GM19099 (cell line): ENCODE results near the gene BICDL1.

ENCODE experiments used
- POLR2A ChIP-seq: IDR thresholded peaks from 3 replicates; pipeline ENCODE4 v1.6.1; 2011; ENCODE audit warnings: low read depth; ENCODE audit not compliant: insufficient read length; ENCODE audit errors: extremely low read depth

Gene BICDL1

DNA sequence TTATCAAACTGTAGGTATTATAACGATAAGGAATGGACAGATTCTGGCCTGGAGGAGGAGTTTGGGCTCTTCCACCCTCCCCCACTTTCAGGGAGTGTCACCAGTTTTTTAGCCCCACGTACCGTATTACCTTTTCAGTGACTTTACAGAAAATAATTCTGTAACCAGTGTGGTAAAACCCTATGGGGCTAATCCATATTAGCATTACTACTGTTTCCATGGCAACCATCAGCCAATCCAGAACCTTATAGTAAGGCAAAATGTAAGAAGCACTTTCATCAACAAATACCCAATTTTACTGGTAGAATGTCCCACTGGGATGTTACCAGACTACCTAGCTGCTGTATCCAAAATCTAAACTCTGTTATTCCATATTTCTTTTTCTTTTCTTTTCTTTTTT is 50.7 kb downstream of the BICDL1 start:
- TF ChIP-seq POLR2A, result no peak

- no peak for TF ChIP-seq POLR2A
Measured at GRCh38 chr12:120041386-120042231, 52.6 kb downstream of the BICDL1 start.

DNA sequence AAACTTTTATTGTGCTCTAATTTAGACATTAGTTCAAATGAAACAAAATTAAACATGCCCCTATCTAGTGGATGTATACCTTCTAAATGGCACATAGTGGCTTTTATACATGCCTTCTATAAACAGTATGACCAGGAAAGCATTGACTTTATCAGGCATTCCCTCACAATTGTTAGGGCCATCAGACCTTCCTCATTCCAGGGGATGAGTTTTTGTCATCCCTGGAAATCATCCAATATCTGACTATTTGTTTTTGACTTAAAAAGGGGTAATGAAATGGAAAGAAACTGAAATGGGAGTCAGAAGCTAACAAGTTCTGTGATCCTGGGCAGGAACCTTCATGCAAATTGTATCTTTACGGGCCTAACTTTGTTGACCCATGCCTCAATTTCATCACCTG is 58.0 kb downstream of the BICDL1 start:
- no peak for TF ChIP-seq POLR2A

GRCh38 chr12:120048263-120048662 is 59.2 kb downstream of the BICDL1 start:
- no peak for TF ChIP-seq POLR2A

DNA sequence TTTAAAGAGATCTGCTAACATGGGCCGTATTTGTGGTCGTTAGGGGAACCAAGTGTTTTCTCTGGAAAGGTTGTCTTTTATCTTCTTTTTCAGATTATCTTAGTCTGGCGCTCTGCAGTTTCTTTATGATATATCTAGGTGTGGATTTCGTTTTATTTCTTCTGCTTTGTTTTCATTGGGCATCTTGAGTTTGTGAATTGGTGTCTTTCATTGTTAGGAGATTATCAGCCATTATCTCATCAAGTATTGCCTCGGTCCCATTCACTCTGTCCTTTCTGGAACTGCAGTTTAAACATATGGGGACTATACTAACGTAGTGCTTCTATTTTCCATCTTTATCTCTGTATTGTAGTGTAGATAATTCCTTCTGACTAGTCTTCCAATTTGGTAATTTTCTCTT is 60.4 kb downstream of the BICDL1 start:
- TF ChIP-seq POLR2A, result no peak

GRCh38 chr12:120051535-120051934 is 62.5 kb downstream of the BICDL1 start:
- no peak for TF ChIP-seq POLR2A

DNA sequence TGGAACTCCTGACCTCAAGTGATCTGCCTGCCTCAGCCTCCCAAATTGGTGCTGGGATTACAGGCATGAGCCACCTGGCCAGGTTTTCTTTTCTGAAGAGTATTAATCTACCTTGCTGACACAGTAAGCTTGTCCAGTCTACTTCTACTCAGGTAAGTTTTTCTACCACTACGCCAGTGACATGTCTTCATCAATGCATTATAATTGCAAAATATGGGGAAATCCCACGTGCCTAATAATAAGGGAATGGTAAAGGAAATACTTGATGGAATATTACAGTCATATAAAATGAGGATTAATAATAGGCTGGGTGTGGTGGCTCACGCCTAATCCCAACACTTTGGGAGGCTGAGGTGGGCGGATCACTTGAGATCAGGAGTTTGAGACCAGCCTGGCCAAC is 65.3 kb downstream of the BICDL1 start:
- TF ChIP-seq POLR2A, result no peak

GRCh38 chr12:120055231-120056000 is 66.4 kb downstream of the BICDL1 start:
- TF ChIP-seq POLR2A, result no peak

- no peak for TF ChIP-seq POLR2A
Measured at GRCh38 chr12:120056739-120057138, 67.7 kb downstream of the BICDL1 start.

- no peak for TF ChIP-seq POLR2A
Measured at GRCh38 chr12:120060196-120060595, 71.2 kb downstream of the BICDL1 start.

- no peak for TF ChIP-seq POLR2A
Measured at GRCh38 chr12:120060717-120061116, 71.7 kb downstream of the BICDL1 start.

GRCh38 chr12:120061575-120062214 is 72.7 kb downstream of the BICDL1 start:
- TF ChIP-seq POLR2A, result no peak

DNA sequence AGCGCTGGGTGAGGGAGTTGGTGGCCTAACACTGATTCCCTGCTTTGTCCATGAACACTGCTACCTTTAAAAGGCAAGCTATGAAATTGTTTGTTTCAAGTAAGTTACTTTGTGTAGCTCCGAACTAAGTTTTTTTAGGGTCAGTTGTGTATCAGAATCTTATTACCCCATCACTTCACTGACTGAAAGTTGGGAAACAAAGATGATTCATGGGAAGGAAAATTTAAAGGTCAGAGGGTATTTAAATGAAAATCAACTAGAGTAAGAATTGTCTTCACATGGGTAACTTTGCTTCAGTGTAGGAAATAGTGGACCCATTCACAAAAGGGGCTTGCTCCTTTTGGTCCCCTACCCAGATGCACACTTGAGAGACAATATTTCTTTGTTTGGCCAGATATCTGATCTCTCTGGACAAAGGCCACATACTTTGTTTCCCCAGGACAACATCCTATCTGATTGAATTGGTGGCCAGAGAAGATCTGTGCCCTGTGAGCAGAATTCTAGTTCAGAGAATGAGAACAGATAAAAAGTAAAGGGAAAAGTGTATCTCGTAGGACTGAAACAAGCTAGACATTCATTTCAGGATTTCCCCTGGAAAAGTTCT is 74.0 kb downstream of the BICDL1 start:
- no peak for TF ChIP-seq POLR2A

GRCh38 chr12:120064054-120064940 is 75.3 kb downstream of the BICDL1 start:
- TF ChIP-seq POLR2A, result no peak

DNA sequence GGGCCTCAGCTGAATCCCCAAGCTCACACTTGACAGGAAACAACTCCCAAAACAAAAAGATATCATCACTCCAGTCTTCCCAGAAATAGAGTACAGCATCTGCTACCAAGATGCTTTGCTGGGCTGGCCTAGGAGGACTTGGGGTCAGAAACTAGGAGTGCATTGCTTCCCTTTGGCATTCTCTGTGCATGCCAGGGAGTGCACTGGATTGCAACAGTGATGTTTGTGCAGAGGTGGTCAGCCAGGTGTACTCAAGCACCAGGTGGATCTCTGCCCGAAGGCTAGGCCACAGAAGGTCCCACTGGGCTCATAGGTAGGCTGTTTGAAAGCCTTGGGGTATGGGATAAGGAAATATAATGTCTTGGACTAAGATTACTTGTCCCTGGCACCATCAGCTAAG is 76.4 kb downstream of the BICDL1 start:
- TF ChIP-seq POLR2A, result no peak

DNA sequence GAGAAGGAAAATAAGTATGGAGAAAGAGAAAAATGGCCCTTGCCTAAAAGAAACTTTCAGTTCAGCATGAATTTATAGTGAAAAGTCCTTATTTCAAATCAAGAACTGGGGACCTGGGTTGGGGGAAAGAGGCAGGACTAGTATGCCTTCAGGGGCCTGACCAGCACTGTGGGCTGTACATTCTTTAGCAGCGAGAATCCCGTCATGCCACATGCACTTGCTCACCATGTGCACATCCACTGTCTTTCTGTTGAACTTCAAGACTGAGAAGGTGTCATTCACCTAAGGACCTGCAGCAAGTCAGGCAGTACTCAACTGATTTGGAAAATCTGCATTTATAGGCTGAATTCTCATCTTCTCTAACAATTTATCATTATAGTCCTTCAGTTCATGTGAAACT is 77.3 kb downstream of the BICDL1 start:
- no peak for TF ChIP-seq POLR2A
